ENCODE results near the gene C17orf114.

Gene C17orf114

GRCh38 chr17:4810696-4811290 is 8.7 kb upstream of the C17orf114 start:
- H3K36me3 ChIP-seq (ENCODE audit: insufficient read depth in 1 of 2, low read depth in 1 of 2), result peaks cover 0 to 11% of the 10 kb centered on the region in 2 donors
- no peak for TF ChIP-seq CTCF (IDR thresholded peaks at IDR 0.05)
- DNase-seq, result peak in 1 of 2 donors; percentile 55
- H3K9me3 ChIP-seq, result no peaks in the 10 kb centered on the region
- H3K4me3 ChIP-seq, result no peak overlapping the region
- intact Hi-C loops (cut with DNase I), result no loop called here
- no peak for ATAC-seq
- 54 to 60% (median 57%) methylated on average over 13 of the region's 13 CpGs for WGBS, 3 donors
- peaks cover 16% of the 10 kb centered on the region for H3K4me1 ChIP-seq
- H3K27me3 ChIP-seq (ENCODE audit: insufficient read depth in 3 of 3, low read length in 2 of 3), result no peaks in the 10 kb centered on the region
- no peak overlapping the region for H3K27ac ChIP-seq

DNA sequence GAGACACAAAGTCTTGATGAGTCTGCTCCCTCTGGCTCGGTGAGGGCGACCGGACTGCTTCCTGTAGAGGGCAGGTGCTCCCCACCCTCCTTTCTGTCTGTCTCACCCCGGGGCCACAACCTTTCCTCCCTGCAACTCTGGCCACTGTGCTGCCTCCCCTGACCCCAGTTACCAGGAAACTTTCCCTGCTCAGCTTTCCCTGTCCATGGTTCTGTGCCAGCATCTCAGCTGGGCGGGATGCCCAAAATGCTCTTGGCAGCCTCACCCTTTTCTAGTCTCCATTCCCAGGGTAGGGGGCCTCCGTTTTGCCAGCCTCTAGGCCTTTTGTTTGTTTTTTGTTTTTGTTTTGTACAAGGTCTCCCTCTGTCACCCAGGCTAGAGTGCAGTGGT is 6.2 kb upstream of the C17orf114 start:
- peak; percentile 20 to 55 (median 48) for ATAC-seq
- 17 to 27% (median 20%) methylated on average over 6 of the region's 6 CpGs for WGBS, 3 donors
- H3K27me3 ChIP-seq (ENCODE audit: insufficient read depth in 3 of 3, low read length in 2 of 3), result no peaks in the 10 kb centered on the region
- peaks cover 16% of the 10 kb centered on the region for H3K4me1 ChIP-seq
- H3K4me3 ChIP-seq, result peak overlapping the region; percentile 87
- peak; percentile 46 to 77 for DNase-seq
- peaks cover 0 to 6% of the 10 kb centered on the region in 2 donors for H3K36me3 ChIP-seq (ENCODE audit: insufficient read depth in 1 of 2, low read depth in 1 of 2)
- H3K27ac ChIP-seq, result no peak overlapping the region
- no peak for TF ChIP-seq CTCF (IDR thresholded peaks at IDR 0.05)
- intact Hi-C loops (cut with DNase I), result no loop called here
- no peaks in the 10 kb centered on the region for H3K9me3 ChIP-seq

DNA sequence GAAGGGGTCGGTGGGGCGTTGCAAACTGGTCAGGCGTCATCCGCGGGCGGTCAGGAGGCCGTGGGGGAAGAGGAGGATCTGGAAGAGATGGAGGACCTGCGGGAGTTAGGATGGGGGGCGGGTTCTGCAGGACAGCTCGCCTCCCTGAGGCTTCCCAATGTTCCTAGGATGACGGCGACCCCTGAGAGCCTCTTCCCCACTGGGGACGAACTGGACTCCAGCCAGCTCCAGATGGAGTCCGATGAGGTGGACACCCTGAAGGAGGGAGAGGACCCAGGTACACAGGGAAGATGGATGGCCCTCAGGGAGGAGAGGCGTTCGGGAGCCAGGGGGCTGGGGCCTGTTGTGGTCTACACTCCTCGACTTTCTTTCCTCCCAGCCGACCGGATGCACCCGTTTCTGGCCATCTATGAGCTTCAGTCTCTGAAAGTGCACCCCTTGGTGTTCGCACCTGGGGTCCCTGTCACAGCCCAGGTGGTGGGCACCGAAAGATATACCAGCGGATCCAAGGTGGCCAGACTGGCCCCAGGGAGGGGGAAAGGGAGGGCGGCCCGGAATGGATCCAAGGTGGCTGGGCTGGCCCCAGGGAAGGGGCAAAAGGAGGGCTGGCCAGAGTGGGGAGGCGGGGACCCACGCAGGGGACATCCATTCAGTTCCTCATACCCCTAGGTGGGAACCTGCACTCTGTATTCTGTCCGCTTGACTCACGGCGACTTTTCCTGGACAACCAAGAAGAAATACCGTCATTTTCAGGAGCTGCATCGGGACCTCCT is 5.7 kb upstream of the C17orf114 start:
- Histone ChIP-seq H3K36me3 (ENCODE audit: insufficient read depth in 1 of 2, low read depth in 1 of 2) (peaks cover 0 to 6% of the 10 kb centered on the region in 2 donors), H3K27ac (no peak overlapping the region), H3K9me3 (no peaks in the 10 kb centered on the region), H3K27me3 (ENCODE audit: insufficient read depth in 3 of 3, low read length in 2 of 3) (no peaks in the 10 kb centered on the region), H3K4me3 (peak overlapping the region; percentile 87), H3K4me1 (peaks cover 16% of the 10 kb centered on the region)
- DNase-seq (peak; percentile 21 to 54), ATAC-seq (peak; percentile 2 to 36 (median 13))
- WGBS, 3 donors, result 18 to 24% (median 21%) methylated on average over 29 to 32 of the region's 32 CpGs
- intact Hi-C loops (cut with DNase I), result no loop called here
- TF ChIP-seq CTCF (IDR thresholded peaks at IDR 0.05), result no peak

DNA sequence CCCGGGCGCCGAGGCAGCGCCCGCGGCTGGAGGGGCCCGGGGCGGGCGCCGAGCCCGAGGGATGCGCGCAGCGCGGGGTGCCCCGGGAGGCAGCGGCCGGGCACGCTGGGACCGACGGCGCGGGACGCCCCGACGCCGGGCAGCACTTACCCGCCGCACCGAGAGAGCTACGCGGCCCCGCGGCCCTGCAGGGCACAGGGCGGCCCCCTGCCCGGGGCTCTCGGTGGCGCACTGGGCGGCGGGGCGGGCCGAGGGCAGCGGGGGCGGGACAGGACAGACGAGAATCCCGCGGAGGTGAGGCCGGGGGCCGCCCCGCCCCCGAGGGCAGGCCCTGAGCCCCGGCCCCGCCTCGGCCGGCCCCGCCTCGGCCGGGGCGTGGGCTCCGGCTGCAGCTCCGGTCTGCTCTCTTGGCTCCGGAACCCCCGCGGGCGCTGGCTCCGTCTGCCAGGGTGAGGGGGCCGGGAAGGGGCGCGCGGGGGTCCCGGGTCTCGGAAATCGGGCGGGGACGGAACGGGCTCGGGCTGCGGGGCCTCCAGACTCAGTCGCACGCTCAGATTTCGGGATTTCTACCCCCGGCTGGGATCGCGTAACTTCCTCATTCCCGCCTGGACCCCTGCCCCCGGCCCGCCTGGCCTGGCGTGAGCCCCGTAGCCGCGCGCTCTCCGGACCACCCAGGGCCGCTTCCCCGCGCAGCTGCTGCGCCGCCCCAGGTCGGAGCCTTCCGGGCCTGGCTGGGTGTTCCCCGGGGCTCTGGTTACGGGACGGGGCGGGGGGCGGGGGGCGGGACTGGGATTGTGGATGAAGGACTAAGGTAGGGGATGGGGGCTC is 4.9 kb upstream of the C17orf114 start, which contains the start of gene PLD2:
Gene PLD2 (plus strand): TSS at position 376 of the 828 bp plus-strand sequence. CDS start 621 bp downstream, outside the sequence.
- H3K9me3 ChIP-seq, result no peaks in the 10 kb centered on the region
- peaks cover 16% of the 10 kb centered on the region for H3K4me1 ChIP-seq
- H3K27ac ChIP-seq, result peak within 1 kb of the TSS; percentile 63
- peak within 1 kb of the TSS; percentile 87 for H3K4me3 ChIP-seq
- peak; percentile 96 to 99 (median 98) for ATAC-seq
- no peaks in the 10 kb centered on the region for H3K27me3 ChIP-seq (ENCODE audit: insufficient read depth in 3 of 3, low read length in 2 of 3)
- TF ChIP-seq CTCF (IDR thresholded peaks at IDR 0.05), result no peak
- DNase-seq, result peak; percentile 87 to 92
- intact Hi-C loops (cut with DNase I), result no loop called here
- 0 to 1% (median 1%) methylated on average over 41 to 105 of the region's 106 CpGs for WGBS, 3 donors
- H3K36me3 ChIP-seq (ENCODE audit: insufficient read depth in 1 of 2, low read depth in 1 of 2), result peaks cover 0 to 6% of the 10 kb centered on the region in 2 donors

All from psoas muscle (tissue), 7 donors.